AG09309 (cell line): Measurements from ENCODE around the gene EME1.

Experiments used
- DNase-seq: peaks from one replicate; pipeline ENCODE4 v3.0.0-alpha.2; 2010; ENCODE audit warnings: low read depth
- H3K4me3 ChIP-seq: 2 replicates; pipeline ENCODE4 v1.5.1; 2011; ENCODE audit warnings: mild to moderate bottlenecking, low read depth, low read length, moderate library complexity; ENCODE audit not compliant: control insufficient read depth
- CTCF ChIP-seq: IDR thresholded peaks from 2 replicates; pipeline ENCODE4 v1.5.1; 2011; ENCODE audit warnings: mild to moderate bottlenecking, low read depth, low read length, inconsistent platforms; ENCODE audit not compliant: insufficient read depth, control insufficient read depth; ENCODE audit errors: missing control alignments

EME1 gene

GRCh38 chr17:50380369-50381259 lies 7.6 kb downstream of the EME1 start:
- no peak overlapping the region for H3K4me3 ChIP-seq
- peak; percentile 18 for TF ChIP-seq CTCF
- DNase-seq = no peak

- TF ChIP-seq CTCF = no peak
- no peak for DNase-seq
- H3K4me3 ChIP-seq = no peak overlapping the region
Measured at GRCh38 chr17:50381260-50381815, 8.3 kb downstream of the EME1 start.

- DNase-seq = no peak
- no peak for TF ChIP-seq CTCF
- no peak overlapping the region for H3K4me3 ChIP-seq
Measured at GRCh38 chr17:50381920-50382319, 8.9 kb downstream of the EME1 start.

DNA sequence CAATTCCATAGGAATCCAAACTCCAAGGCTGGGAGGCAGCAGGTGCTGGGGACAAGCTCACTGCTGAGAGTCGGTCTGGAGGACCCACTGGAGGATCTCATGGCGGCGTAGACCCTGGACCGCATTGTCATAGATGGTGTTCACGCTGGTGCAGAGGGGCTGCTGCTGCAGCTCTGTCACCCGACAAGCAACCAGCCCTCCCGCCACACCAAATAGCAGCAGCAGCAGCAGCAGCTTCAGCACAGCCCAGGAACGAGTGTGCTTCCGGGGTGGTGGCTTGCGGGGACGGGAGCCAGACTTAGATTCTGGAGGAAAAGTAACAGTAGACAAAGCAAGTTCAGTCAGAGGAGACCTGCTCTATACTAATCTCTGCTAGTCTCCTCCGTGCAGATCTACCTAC lies 9.9 kb downstream of the EME1 start:
- no peak overlapping the region for H3K4me3 ChIP-seq
- TF ChIP-seq CTCF = no peak
- no peak for DNase-seq

DNA sequence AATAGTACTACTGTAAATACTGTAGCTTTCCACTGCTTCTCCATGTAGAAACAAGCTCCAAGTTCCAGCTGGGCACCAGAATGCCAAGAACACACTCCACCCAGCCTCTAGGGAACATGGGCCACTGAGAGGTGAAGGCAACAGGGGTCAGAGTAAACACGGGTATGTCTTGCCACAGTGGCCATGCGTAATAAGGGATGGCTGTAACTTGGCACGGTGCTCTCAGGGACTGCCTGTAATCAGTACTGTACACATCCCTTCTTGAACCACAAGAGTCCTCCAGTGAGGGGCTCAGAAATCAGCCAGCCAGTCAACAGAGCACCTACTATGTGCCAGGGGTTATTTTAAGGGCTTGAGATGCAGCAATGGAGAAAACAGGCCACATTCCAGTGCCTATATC lies 13.5 kb downstream of the EME1 start:
- TF ChIP-seq CTCF = no peak
- DNase-seq = no peak

GRCh38 chr17:50388728-50389127 lies 15.7 kb downstream of the EME1 start:
- H3K4me3 ChIP-seq = no peak overlapping the region
- TF ChIP-seq CTCF = no peak

More for the DNA sequence above, 13.5 kb downstream of the EME1 start:
- no peak overlapping the region for H3K4me3 ChIP-seq

DNA sequence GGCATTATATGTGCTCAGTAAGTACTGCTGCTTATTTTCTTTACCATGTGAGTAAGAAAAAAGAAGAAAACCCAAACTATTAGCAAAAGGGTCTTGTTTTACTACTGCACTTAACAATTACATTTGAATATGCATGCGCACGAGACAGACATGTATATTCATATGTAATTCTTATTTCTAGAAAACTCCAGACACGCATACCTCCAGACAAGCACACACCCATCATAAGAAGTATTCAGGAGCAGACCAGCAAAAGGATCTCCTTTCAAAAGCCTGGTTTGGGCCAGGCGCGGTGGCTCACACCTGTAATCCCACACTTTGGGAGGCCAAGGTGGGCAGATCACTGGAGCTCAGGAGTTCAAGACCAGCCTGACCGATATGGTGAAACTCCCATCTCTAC lies 16.5 kb downstream of the EME1 start:
- H3K4me3 ChIP-seq = no peak overlapping the region
- TF ChIP-seq CTCF = no peak
- no peak for DNase-seq

More at GRCh38 chr17:50388728-50389127, 15.7 kb downstream of the EME1 start:
- no peak for DNase-seq
